ENCODE measurements around the gene EFHD2.
A peak's percentile ranks its signal among the peaks of the same experiment; 100 is the strongest.
"Not testable (repeated sequence)": the region's sequence is repeated elsewhere in the genome, so short reads cannot be mapped to it uniquely, and the experiment has no call there.

Gene EFHD2

GRCh38 chr1:15452866-15453571 lies 43.3 kb downstream of the EFHD2 start:
- no peak for DNase-seq (ENCODE audit: low read depth)

- DNase-seq (ENCODE audit: low read depth): no peak
These were observed 44.0 kb downstream of the EFHD2 start for GRCh38 chr1:15453734-15454133.

GRCh38 chr1:15454256-15454655 lies 44.6 kb downstream of the EFHD2 start:
- DNase-seq (ENCODE audit: low read depth): peak; percentile 40

GRCh38 chr1:15455522-15455921 lies 45.8 kb downstream of the EFHD2 start:
- DNase-seq (ENCODE audit: low read depth): no peak

GRCh38 chr1:15456313-15456954 lies 46.7 kb downstream of the EFHD2 start, which contains the start of gene CELA2A:
TSS of gene CELA2A (plus strand) at chr1:15456732. CDS start at chr1:15456754, 22 bp downstream.
- no peak for DNase-seq (ENCODE audit: low read depth)

- no peak for DNase-seq (ENCODE audit: low read depth)
These were observed 47.9 kb downstream of the EFHD2 start for GRCh38 chr1:15457585-15457984.

GRCh38 chr1:15458388-15458787 lies 48.7 kb downstream of the EFHD2 start:
- DNase-seq (ENCODE audit: low read depth): not testable (repeated sequence)

- no peak for DNase-seq (ENCODE audit: low read depth)
These were observed 50.4 kb downstream of the EFHD2 start for GRCh38 chr1:15459771-15460707.

- no peak for DNase-seq (ENCODE audit: low read depth)
These were observed 51.0 kb downstream of the EFHD2 start for GRCh38 chr1:15460708-15461095.

- not testable (repeated sequence) for DNase-seq (ENCODE audit: low read depth)
These were observed 53.5 kb downstream of the EFHD2 start for GRCh38 chr1:15463064-15463800.

GRCh38 chr1:15463926-15464322 lies 54.2 kb downstream of the EFHD2 start:
- not testable (repeated sequence) for DNase-seq (ENCODE audit: low read depth)

- DNase-seq (ENCODE audit: low read depth): no peak
These were observed 56.0 kb downstream of the EFHD2 start for GRCh38 chr1:15465674-15466073.

GRCh38 chr1:15466955-15467625 lies 57.4 kb downstream of the EFHD2 start:
- DNase-seq (ENCODE audit: low read depth): not testable (repeated sequence)

- DNase-seq (ENCODE audit: low read depth): no peak
These were observed 58.5 kb downstream of the EFHD2 start for GRCh38 chr1:15468145-15468544.

- no peak for DNase-seq (ENCODE audit: low read depth)
These were observed 59.7 kb downstream of the EFHD2 start for GRCh38 chr1:15469361-15469760.

GRCh38 chr1:15469821-15470448 lies 60.2 kb downstream of the EFHD2 start:
- not testable (repeated sequence) for DNase-seq (ENCODE audit: low read depth)

GRCh38 chr1:15471067-15471466 lies 61.4 kb downstream of the EFHD2 start:
- not testable (repeated sequence) for DNase-seq (ENCODE audit: low read depth)

- not testable (repeated sequence) for DNase-seq (ENCODE audit: low read depth)
These were observed 62.0 kb downstream of the EFHD2 start for GRCh38 chr1:15471723-15472122.

GRCh38 chr1:15472587-15472986 lies 62.9 kb downstream of the EFHD2 start:
- no peak for DNase-seq (ENCODE audit: low read depth)

GRCh38 chr1:15475752-15476314 lies 66.1 kb downstream of the EFHD2 start, which contains the start of gene CELA2B:
TSS of gene CELA2B (plus strand) at chr1:15476104. CDS start at chr1:15476126, 22 bp downstream.
- no peak for DNase-seq (ENCODE audit: low read depth)
